Caki2 (cell line): Measurements from ENCODE around the gene TAT. TPM values are rescaled to one million over a fixed set of nuclear protein-coding genes. Genes with fewer than 3 reads are reported as not detected.
A peak's percentile ranks its signal among the peaks of the same experiment; 100 is the strongest.
"Not testable (repeated sequence)": the region's sequence is repeated elsewhere in the genome, so short reads cannot be mapped to it uniquely, and the experiment has no call there.

Experiments used
- DNase-seq: peaks from one replicate; pipeline ENCODE4 v3.0.0-alpha.2; 2015; ENCODE audit warnings: low read depth
- in situ Hi-C: cut with HindIII; loops from 2 replicates; pipeline ENCODE4 v1.10.0; 2016; ENCODE audit warnings: low sequenced_read_pairs, low pct_unique_long_range_greater_than_20kb, mixed read lengths
- total RNA-seq: library from RNA; depleted of rRNA; stranded (reverse); fragments of >200 nt; shearing (Covaris generic); gene quantifications from 2 replicates; pipeline ENCODE4 v1.2.3, GENCODE V29; 2014; ENCODE audit warnings: low replicate concordance; rRNA removed

TAT gene
- total RNA-seq = not detected in 2 replicates

DNA sequence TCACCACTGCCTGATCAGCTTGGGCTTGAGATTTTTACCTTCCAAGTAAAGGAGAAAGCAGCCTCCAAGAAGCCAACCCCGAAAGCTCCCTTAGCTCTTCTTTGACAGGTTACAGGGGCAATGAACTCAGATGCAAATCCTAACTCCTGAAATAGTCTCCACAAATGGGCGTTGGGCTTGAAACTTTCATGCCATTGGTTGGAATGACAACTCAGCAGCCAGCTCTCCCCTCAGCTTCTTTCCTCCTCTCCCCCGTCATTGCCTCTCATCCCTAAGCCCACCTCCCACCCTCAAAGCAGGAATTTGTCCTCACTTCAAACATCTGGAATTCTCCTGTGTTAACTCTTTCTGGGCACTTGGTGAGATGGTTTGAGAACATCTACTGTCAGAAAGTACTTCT, at the start of gene TAT:
TSS of gene TAT (minus strand) at position 122 of the 400 bp plus-strand sequence. CDS start 677 bp downstream, outside the sequence.
- DNase-seq = no peak
- in situ Hi-C loops = no loop called here

DNA sequence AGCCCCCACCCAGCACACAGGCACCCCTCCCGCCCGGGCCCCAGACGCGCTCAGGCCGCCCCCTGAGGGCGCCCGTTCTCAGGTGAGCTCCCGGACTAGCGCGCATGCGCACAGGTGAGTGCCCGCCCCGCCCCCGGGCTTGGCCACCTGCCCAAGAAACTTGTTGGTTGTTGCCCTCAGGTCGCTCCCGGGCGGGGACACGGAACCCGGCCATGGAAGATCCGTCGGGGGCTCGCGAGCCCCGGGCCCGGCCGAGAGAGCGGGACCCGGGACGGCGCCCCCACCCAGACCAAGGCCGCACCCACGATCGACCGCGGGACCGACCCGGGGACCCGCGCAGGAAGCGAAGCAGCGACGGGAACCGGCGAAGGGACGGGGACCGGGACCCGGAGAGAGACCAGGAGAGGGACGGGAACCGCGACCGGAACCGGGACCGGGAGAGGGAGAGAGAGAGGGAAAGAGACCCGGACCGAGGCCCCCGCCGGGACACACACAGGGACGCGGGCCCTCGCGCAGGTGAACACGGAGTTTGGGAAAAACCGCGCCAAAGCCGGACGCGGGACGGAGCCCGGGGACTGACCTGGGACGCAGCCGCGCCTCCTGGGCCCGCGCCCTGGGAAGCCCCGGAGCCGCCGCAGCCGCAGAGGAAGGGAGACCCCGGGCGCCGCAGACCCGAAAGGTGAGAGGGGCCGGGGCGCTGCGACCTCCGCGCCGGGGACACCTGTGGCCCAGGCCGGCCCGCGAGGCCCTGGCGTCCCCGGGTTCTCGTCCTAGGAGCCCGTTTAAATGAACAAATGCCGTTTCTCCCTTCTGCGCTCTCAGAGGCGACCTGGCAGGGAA, 49.3 kb upstream of the TAT start, which contains the start of gene MARVELD3:
TSS of gene MARVELD3 (plus strand) at position 167 of the 840 bp plus-strand sequence. CDS start at position 213, 46 bp downstream.
- in situ Hi-C loops = no loop called here
- DNase-seq = no peak

DNA sequence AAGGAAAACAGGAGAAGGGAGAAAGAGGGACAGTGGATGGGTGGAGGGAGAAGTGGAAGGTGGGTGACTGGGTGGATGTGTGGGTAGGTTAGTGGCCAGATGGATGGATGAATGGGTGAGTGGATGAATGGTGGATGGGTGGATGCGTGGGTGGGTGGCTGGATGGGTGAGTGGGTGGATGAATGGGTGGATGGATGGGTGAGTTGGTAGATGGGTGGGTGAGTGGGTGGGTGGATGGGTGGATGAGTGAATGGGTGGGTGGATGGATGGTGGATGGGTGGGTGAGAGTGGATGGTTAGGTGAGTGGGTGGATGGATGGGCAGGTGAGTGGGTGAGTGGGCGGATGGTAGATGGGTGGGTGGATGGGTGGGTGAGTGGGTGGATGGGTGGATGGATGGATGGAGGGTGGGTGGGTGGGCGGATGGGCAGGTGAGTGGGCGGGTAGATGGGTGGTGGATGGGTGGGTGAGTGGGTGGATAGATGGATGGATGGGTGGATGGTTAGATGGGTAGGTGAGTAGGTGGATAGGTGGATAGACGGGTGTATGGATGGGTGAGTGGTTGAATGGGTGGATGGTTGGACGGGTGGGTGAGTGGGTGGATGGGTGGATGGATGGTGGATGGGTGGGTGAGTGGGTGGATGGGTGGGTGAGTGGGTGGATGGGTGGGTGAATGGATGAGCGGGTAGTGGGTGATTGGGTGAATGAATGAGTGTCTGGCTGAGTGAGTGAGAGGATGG, 48.4 kb upstream of the TAT start:
- DNase-seq = no peak
- in situ Hi-C loops = no loop called here

DNA sequence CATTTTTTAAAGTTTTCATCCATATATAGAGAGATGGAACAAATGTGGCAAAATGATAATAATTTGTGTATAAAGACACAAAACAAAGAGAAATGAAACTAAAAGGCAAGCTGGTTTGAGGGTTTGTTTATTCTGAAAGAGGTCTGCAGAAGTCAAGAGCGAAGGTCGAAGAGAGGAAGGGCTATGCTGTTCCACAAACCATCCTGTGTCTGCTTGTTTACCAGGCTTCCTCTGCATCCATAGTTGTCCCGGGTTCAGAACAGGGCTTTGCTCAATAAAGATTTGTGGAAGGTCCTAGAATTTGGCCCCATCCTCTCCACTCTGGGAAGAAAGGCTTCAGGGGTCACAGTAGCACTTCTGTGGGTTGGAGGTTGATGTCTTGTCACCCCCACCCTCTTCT, 46.7 kb upstream of the TAT start:
- DNase-seq = no peak
- in situ Hi-C loops = no loop called here

DNA sequence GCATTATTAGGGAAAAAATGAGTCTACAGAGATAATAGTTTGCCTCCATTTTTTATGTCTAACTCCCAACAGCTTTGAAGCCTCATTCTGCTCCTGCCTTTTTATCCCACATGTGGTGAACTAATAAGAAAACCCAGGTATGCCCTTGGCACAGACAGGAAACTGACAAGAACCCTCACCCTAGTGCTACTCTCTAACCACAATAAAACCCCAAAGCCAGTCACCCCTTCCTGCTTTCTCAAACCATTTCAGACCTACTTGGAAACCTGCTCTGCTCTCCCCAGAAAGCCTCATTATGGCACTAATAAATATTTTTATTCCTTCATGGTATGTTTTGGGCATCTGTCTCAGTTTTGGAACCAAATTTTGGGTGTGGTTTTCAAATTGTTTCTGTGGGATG, 45.2 kb upstream of the TAT start:
- DNase-seq = no peak
- in situ Hi-C loops = no loop called here

DNA sequence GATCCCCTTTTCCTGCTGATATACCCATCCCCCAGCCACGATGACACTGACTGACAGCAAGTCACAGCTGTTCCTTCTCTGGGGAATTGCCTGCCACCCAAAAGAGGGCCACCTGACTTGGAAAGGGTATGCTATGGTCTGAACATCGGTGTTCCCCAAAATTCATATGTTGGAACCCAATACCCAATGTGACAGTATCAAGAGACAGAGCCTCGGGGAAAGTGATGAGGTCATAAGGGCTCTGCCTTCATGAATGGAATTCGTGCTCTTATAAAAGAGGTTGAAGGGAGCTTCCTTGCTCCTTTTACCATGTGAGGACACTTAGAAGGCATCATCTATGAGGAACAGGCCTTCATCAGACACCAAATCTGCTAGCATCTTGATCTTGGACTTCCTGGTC, 41.5 kb upstream of the TAT start:
- in situ Hi-C loops = no loop called here
- no peak for DNase-seq

DNA sequence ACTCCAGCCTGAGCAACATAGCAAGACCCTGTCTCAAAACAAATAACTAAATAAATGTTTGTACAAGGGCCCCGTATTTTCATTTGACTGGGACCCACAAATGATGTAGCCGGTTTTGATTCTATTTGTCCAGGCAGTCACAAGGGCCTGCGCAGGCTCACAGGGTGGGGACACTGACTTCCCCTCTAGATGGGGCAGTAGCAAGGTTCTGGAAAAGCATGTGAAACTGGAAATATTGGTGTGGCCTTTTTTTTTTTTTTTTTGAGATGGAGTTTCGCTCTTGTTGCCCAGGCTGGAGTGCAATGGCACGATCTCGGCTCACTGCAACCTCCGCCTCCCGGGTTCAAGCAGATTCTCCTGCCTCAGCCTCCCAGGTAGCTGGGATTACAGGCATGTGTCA, 38.1 kb upstream of the TAT start:
- DNase-seq, in situ Hi-C loops: not testable (repeated sequence)

DNA sequence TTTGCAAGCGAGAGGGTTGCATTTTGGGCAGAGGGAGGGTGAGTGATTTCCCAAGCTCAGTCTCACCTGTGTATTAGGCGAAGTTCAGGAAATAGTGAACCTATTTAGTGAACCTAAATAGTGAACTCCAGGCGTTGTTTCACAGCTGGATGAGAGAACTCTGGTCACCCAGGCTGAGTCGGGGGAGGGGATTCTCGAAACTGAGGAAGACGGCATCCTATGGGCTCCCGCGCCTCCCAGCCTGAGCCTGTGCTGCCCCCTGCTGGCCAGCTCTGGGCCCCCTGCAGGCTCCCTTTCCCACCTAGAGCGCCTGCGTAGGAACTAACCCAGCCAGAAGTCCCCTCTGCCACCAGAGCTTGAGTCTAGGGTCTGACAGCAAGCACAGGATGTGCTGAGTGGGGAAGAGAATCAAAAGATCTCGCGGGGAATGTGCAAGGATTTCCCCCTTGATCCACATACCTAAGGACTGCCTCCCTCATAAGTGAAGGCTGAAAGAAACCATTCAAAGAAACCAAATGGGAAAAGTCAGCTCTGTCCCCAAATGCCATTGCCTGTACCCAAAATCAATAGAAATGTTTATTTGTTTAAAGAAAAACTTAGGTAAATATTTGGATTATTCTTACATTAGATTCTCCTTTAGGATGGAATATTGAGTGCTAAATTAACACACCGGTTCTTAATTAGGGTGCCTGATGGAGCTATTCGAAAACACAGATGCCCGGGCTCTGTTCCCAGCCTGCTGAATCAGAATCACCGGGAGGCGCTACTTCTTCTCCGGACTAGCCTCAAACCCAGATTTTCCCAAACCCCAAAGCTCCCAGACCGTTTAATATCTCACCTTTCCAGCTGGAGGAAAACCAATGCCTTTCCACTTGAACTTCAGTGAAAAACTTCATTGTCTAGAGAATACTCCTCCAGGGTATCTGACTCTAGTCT, 34.3 kb upstream of the TAT start:
- in situ Hi-C loops = no loop called here
- DNase-seq = peak; percentile 41

DNA sequence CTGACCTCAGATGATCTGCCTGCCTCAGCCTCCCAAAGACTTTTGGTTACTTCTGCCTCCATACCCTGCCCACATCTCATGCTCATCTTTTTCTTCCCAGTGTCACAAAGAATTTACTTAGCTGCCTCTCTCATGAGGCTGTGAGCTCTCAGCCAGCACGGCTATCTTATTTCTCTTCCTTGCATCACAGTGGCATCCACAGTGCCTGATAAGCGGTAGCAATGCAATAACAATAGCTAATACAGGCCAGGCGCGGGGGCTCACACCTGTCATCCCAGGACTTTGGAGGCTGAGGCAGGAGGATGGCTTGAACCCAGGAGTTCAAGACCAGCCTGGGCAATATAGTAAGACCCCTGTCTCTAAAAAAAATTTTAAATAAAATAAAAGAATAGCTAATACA, 33.6 kb upstream of the TAT start:
- no peak for DNase-seq

DNA sequence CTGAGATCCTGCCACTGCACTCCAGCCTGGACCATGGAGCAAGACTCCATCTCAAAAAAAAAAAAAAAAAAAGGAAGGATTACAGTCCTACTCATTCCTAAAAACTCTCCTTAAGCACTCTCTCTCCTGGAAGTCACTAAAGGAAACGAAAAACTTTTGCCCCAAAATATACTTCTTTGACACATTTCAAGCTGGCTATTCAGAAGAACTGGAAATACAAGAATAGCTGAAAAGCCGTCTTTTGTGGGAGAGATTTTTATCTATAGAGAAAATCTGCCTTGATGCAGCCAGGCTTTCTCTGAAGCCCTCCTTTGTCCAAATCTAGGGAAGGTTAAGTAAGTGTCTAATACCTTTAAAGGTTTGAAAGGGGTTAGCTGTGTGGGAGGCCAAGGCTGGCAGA, 32.2 kb upstream of the TAT start:
- no peak for DNase-seq
- in situ Hi-C loops = no loop called here

More for the DNA sequence above, 33.6 kb upstream of the TAT start:
- in situ Hi-C loops = no loop called here

DNA sequence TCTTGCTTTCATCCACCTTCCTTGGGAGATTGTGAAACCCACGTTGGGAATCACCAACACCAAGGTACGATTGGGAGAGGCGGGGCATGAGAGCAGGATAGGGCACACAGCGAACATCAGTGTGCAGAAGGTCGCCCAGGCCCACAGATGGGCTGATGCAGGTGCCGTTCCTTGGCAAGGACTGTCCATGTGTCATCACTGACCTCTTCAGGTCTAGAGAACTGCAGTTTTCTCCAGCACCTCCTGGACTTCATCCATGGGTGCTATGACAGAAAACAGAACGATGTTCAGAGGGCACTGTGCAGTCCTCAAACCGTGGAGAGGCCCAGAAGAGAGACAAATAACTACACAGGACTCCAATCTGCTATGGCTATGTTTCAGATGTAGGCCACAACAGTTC, 23.9 kb upstream of the TAT start:
- in situ Hi-C loops = no loop called here

DNA sequence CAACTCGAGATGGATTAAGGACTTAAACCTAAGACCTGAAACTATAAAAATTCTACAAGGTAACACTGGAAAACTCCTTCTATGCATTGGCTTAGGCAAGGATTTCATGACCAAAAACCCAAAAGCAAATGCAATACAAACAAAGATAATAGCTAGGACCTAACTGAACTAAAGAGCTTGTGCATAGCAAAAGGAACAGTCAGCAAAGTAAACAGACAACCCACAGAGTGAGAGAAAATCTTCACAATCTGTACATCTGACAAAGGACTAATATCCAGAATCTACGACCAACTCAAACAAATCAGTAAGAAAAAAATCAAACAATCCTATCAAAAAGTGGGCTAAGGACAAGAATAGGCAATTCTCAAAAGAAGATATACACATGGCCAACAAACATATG, 21.5 kb upstream of the TAT start:
- in situ Hi-C loops, DNase-seq: not testable (repeated sequence)

More for the DNA sequence above, 23.9 kb upstream of the TAT start:
- DNase-seq = no peak

DNA sequence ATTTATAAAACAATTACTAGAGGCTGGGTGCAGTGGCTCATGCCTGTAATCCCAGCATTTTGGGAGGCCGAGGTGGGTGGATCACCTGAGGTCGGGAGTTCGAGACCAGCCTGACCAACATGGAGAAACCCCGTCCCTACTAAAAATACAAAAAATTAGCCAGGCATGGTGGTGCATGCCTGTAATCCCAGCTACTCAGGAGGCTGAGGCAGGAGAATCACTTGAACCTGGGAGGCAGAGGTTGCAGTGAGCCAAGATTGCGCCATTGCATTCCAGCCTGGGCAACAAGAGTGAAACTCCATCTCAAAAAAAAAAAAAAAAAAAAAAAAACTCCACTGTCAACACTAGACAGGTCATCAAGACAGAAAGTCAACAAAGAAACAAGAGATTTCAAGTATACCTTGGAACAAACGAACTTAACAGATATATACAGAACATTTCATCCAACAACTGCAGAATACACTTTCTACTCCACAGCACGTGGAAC, 18.5 kb upstream of the TAT start:
- in situ Hi-C loops, DNase-seq: not testable (repeated sequence)

DNA sequence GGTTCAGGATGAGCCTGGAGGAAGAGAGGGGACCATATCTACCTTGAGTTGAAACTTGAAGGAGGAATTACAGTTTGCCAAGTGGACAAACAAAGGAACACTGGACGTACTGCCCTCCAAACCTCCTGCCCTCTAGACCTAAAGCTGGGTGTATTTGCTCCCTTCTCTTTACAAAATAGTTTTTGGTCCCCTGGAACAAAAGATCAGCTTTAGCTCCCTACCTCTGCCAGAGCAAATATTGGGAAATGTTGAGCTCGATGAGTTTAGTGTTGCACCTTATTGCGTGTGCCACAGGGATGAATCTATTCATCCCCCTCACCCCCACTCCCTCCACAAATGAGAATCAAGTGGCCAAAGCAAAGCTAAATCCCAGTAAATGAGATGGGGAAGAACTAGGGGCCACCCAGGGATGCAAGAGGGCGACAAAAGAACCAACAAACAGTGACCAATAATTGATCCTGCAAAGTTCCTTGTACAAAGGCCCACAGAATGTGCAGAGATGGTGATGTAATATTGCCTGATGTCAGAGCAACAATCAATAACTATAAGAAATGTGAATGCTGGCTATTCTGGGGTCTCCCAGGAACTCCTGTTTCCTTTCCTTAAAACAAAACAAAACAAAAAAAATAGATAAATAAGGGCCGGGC, 17.2 kb upstream of the TAT start:
- in situ Hi-C loops = no loop called here
- DNase-seq = no peak

DNA sequence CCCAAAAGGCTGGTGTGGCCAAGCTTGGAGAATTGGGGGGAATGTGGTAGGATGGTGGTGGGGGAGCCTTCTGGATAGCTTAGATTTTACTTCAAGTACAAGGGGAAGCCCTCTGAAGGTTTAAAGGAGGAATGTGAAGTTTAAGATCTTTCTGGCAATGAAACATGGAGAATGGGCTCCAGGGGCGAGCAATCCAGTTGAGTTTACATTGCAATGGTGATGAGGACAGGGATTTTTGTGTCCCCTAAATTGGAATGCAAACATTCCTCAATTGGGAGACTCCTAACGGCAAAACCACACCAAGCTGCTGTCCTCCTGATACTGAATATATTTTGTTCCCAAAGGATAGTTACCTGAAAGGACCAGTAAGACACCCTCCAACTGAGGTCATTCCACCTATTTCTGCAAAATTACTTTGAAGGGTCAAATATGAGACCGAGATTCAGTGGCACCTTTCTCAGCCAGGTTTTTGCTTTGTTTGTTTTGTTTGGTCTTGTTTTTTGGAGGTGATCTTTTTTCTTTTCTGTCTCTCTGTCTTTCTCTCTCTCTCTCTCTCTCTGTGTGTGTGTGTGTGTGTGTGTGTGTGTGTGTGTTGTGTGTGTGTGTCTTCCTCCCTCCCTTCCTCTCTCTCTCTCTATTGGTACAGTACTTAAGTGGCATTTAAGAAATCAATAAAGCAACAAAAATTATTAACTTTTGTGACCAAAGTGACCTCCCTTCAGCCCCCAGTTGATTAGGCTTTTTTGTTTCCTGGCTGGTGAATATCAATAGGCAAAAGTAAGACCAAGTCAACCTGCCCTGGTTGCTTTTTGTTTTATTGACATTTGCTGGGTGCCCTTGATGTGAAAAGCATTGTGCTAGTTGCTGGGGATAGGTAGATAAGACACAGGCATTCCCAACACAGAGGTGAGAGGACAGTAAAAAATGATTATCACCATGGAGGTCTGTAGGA, 16.4 kb upstream of the TAT start:
- in situ Hi-C loops = no loop called here
- no peak for DNase-seq

DNA sequence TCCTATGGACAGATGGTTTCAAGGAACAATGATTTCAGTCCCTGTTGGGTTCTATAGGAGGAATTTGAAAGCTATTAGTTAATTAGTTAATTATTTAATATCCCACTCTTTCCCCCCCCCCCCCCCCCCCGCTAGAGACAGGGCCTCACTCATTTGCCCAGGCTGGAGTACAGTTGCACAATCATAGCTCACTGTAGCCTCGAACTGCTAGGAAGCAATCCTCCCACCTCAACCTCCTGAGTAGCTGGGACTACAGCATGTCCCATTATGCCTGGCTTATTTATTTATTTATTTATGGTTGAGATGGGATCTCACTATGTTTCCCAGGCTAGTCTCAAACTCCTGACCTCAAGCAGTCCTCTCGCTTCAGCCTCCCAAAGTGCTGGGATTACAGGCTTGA, 15.0 kb upstream of the TAT start:
- no peak for DNase-seq
- in situ Hi-C loops = no loop called here

DNA sequence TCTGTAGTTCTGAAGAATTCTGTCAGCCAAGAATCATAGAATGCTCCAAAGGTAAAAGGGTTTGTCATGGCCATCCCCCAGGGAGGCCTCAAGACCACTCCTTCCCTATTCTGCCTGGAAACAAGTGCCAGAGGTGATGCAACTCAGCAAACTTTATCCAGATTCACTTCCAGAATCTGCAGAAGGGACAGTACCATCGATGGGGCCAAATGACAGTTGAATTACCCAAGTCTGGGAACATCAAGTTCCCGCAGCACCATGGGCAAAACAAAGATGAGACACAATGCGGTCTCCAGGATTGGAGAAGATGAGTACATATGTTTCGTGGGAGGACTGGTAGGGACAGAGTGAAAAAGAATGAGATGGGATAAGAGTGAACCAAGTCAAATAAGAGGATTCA, 13.7 kb upstream of the TAT start:
- in situ Hi-C loops = no loop called here

More for the DNA sequence above, 13.7 kb upstream of the TAT start:
- no peak for DNase-seq
